ENCODE data around the gene NTS.

The NTS gene

DNA sequence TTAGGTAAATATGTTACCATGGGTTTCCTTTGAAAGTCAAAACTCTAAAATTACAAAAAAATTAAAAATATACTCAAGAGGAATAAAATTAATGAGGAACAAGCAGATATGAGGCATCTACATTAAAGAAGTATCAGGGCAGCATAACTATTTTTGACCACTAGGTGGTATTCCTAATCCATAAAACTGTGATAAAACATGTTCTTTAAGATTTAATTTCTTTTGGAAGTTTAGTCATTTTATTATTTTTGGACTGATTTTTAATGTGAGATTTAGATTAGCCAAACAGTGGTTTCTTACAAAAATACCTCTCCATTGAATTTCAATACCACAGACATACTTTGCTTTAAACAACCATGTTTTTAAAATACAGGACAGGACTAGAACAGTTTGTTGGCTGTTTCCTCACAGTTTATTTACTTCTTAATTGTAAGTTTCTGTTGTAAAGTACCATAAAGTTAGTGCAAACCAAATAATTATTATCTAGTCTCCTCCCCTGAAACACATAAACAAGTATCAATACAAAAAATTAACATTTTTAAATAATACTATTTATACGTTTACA, 49.8 kb downstream of the NTS start:
- no peak for DNase-seq (ENCODE audit: low spot score)

GRCh38 chr12:85927166-85927565, 53.1 kb downstream of the NTS start:
- DNase-seq (ENCODE audit: low spot score) = no peak
